Gastrocnemius medialis (tissue), 4 donors: ENCODE data around the gene MCFD2. TPM values are rescaled to one million over a fixed set of nuclear protein-coding genes. Genes with fewer than 3 reads are reported as not detected.

Source experiments
- ATAC-seq, 2 donors: fragments of 150-250 bp; one replicate each; pipeline ENCODE4 v1.9.1; 2016
- DNase-seq, 2 donors: peaks; one replicate each; pipeline ENCODE4 v3.0.0-alpha.2; 2019
- H3K27ac ChIP-seq, 4 donors: fragments of 200-600 bp; sonication (generic); 1 replicate in 1 of 4; 2 replicates in 3 of 4; pipeline ENCODE4 v1.5.1; 2016 to 2018; ENCODE audit warnings: mild to moderate bottlenecking in 2 of 4, moderate library complexity in 1 of 4
- H3K27me3 ChIP-seq, 3 donors: fragments of 200-600 bp; sonication (generic) in 2 of 3; 1 replicate in 1 of 3; 2 replicates in 2 of 3; pipeline versions ENCODE4 v1.5.1 to v1.6.0; 2016 to 2019; ENCODE audit warnings: mild to moderate bottlenecking in 1 of 3, moderate library complexity in 1 of 3
- H3K36me3 ChIP-seq, 2 donors: fragments of 200-600 bp; sonication (generic) in 1 of 2; one replicate each; pipeline ENCODE4 v1.5.1; 2017 to 2018
- H3K4me1 ChIP-seq, 2 donors: fragments of 200-600 bp; sonication (generic) in 1 of 2; one replicate each; pipeline ENCODE4 v1.5.1; 2016 to 2017; ENCODE audit warnings: mild to moderate bottlenecking in 2 of 2
- H3K4me3 ChIP-seq, 4 donors: fragments of 200-600 bp; sonication (generic) in 3 of 4; 1 replicate in 1 of 4; 2 replicates in 3 of 4; pipeline ENCODE4 v1.5.1; 2016 to 2019; ENCODE audit warnings: mild to moderate bottlenecking in 2 of 4
- H3K9me3 ChIP-seq, 3 donors: fragments of 200-600 bp; sonication (generic) in 2 of 3; 1 replicate in 1 of 3; 2 replicates in 2 of 3; pipeline ENCODE4 v1.5.1; 2016 to 2019
- CTCF ChIP-seq, 5 experiments: fragments of 450-650 bp in 3 of 5; fragments of 200-600 bp in 2 of 5; sonication (generic) in 2 of 5; IDR thresholded peaks in 4 of 5; conservative IDR thresholded peaks in 1 of 5; 1 replicate in 4 of 5; 2 replicates in 1 of 5; pipeline ENCODE4 v1.5.1; 2016 to 2019; ENCODE audit warnings: antibody characterized with exemption in 5 of 5, mild to moderate bottlenecking in 3 of 5, moderate library complexity in 3 of 5
- POLR2A ChIP-seq, 2 donors: fragments of 450-650 bp; IDR thresholded peaks; one replicate each; pipeline ENCODE4 v1.6.1; 2017; ENCODE audit warnings: antibody characterized with exemption in 2 of 2, mild to moderate bottlenecking in 2 of 2, moderate library complexity in 2 of 2
- in situ Hi-C, 4 donors: fragments of 200-750 bp; cut with MboI; loops; one replicate each; pipeline versions ENCODE4 v1.15.0 to v1.8.0; 2017; ENCODE audit warnings: low sequenced_read_pairs in 4 of 4
- intact Hi-C: fragments of 100-400 bp; cut with DNase I; formaldehyde crosslinking; loops from one replicate; pipeline ENCODE4 v1.15.1; 2023; ENCODE audit warnings: low total_unique reads
- total RNA-seq, 4 donors: library from RNA; depleted of rRNA; stranded (reverse); fragments of >200 nt; gene quantifications; one replicate each; pipeline versions ENCODE4 v1.1.0 to v1.2.3, GENCODE V29; 2016

Gene MCFD2
- total RNA-seq, 4 donors from 2014 or later = 87.9 to 182 (median 106) TPM

GRCh38 chr2:46942143-46942526 is 26.5 kb upstream of the MCFD2 start:
- Histone ChIP-seq H3K9me3 (no peaks in the 10 kb centered on the region), H3K36me3 (no peaks in the 10 kb centered on the region), H3K4me1 (peaks cover 7 to 20% of the 10 kb centered on the region in 2 donors), H3K27me3 (no peaks in the 10 kb centered on the region), H3K4me3 (peak overlapping the region; percentile 73 to 99 (median 84)), H3K27ac (peak overlapping the region; percentile 70 to 92 (median 88))
- DNase-seq (peak in 1 of 2 donors; percentile 38), ATAC-seq (peak in 1 of 2 donors; percentile 3)
- intact Hi-C loops (no loop called here), in situ Hi-C loops (no loop called here)
- TF ChIP-seq POLR2A (IDR thresholded peaks at IDR 0.05) = no peak
- TF ChIP-seq CTCF (IDR thresholded peaks at IDR 0.05 in 4 of 5, conservative IDR thresholded peaks at IDR 0.05 in 1 of 5) = no peak

GRCh38 chr2:46939626-46940359 is 24.2 kb upstream of the MCFD2 start:
- intact Hi-C loops (no loop called here), in situ Hi-C loops (no loop called here)
- no peak for DNase-seq
- TF ChIP-seq POLR2A (IDR thresholded peaks at IDR 0.05) = no peak
- TF ChIP-seq CTCF (IDR thresholded peaks at IDR 0.05 in 4 of 5, conservative IDR thresholded peaks at IDR 0.05 in 1 of 5) = no peak
- no peaks in the 10 kb centered on the region for H3K9me3 ChIP-seq
- ATAC-seq = peak; percentile 1 to 2
- peak overlapping the region; percentile 84 to 92 (median 92) for H3K27ac ChIP-seq
- H3K36me3 ChIP-seq = no peaks in the 10 kb centered on the region
- H3K4me3 ChIP-seq = peak overlapping the region; percentile 69 to 73 (median 72)
- peaks cover 7 to 20% of the 10 kb centered on the region in 2 donors for H3K4me1 ChIP-seq
- H3K27me3 ChIP-seq = no peaks in the 10 kb centered on the region

GRCh38 chr2:46937471-46937901 is 21.9 kb upstream of the MCFD2 start:
- Histone ChIP-seq H3K27me3 (no peaks in the 10 kb centered on the region), H3K4me3 (no peak overlapping the region), H3K36me3 (no peaks in the 10 kb centered on the region), H3K27ac (no peak overlapping the region), H3K4me1 (peaks cover 7 to 18% of the 10 kb centered on the region in 2 donors), H3K9me3 (no peaks in the 10 kb centered on the region)
- TF ChIP-seq POLR2A (IDR thresholded peaks at IDR 0.05) (no peak), CTCF (IDR thresholded peaks at IDR 0.05 in 4 of 5, conservative IDR thresholded peaks at IDR 0.05 in 1 of 5) (peak in 1 of 5 experiments; percentile 31)
- intact Hi-C loops = no loop called here
- DNase-seq (no peak), ATAC-seq (no peak)
- in situ Hi-C loops = no loop called here

- no peak overlapping the region for H3K27ac ChIP-seq
- H3K9me3 ChIP-seq = no peaks in the 10 kb centered on the region
- H3K36me3 ChIP-seq = no peaks in the 10 kb centered on the region
- TF ChIP-seq POLR2A (IDR thresholded peaks at IDR 0.05) = no peak
- TF ChIP-seq CTCF (IDR thresholded peaks at IDR 0.05 in 4 of 5, conservative IDR thresholded peaks at IDR 0.05 in 1 of 5) = no peak
- in situ Hi-C loops = no loop called here
- intact Hi-C loops = no loop called here
- H3K27me3 ChIP-seq = no peaks in the 10 kb centered on the region
- DNase-seq (no peak), ATAC-seq (no peak)
- no peak overlapping the region for H3K4me3 ChIP-seq
- H3K4me1 ChIP-seq = peaks cover 7 to 11% of the 10 kb centered on the region in 2 donors
These were observed 21.0 kb upstream of the MCFD2 start for GRCh38 chr2:46936566-46936965.
